K562 (cell line): ENCODE data around the gene REEP6.
"Not testable (repeated sequence)": the region's sequence is repeated elsewhere in the genome, so short reads cannot be mapped to it uniquely, and the experiment has no call there.

ENCODE experiments used
- CHD2 ChIP-seq: IDR thresholded peaks from 2 replicates; pipeline ENCODE4 v1.6.1; 2011; ENCODE audit warnings: low read depth, low read length
- CTCF ChIP-seq, 3 experiments: IDR thresholded peaks in 2 of 3; conservative IDR thresholded peaks in 1 of 3; 2 replicates each; pipeline ENCODE4 v1.5.1; 2011 to 2012; ENCODE audit warnings: low read length in 3 of 3, mild to moderate bottlenecking in 3 of 3, control low read depth in 2 of 3, improper control_type of control experiment in 1 of 3, inconsistent platforms in 1 of 3, low read depth in 1 of 3, mixed read lengths in 1 of 3, moderate library complexity in 1 of 3; ENCODE audit not compliant: insufficient read depth in 2 of 3
- ETS1 ChIP-seq: conservative IDR thresholded peaks from 2 replicates; pipeline ENCODE4 v1.6.1; 2011; ENCODE audit warnings: low read depth, mild to moderate bottlenecking, low read length; ENCODE audit not compliant: control insufficient read depth
- SIN3A ChIP-seq, 2 experiments: fragments of 150-350 bp in 1 of 2; IDR thresholded peaks; 2 replicates each; pipeline ENCODE4 v1.6.1; 2011 to 2016; ENCODE audit warnings: borderline replicate concordance in 2 of 2, low read depth in 2 of 2, low read length in 2 of 2, mild to moderate bottlenecking in 2 of 2, moderate library complexity in 2 of 2; ENCODE audit not compliant: control insufficient read depth in 1 of 2
- SRF ChIP-seq, 2 experiments: fragments of 250-450, 450-650 bp in 1 of 2; sonication (Bioruptor Pico) in 1 of 2; sonication (generic) in 1 of 2; formaldehyde crosslinking; IDR thresholded peaks; 2 replicates each; pipeline versions ENCODE4 v1.5.0 to v1.5.1; 2020 to 2022; ENCODE audit warnings: mild to moderate bottlenecking in 1 of 2, missing genetic modification reagents in 1 of 2
- ZMIZ1 ChIP-seq, 2 experiments: fragments of 150-350 bp in 1 of 2; IDR thresholded peaks; 2 replicates each; pipeline ENCODE4 v1.6.1; 2012 to 2016; ENCODE audit warnings: low read depth in 2 of 2, low read length in 2 of 2, mild to moderate bottlenecking in 1 of 2, moderate library complexity in 1 of 2
- ZNF133 ChIP-seq: fragments of 250-450 bp; sonication (Bioruptor Pico); IDR thresholded peaks from 2 replicates; pipeline ENCODE4 v1.4.0; 2020; ENCODE audit warnings: mild to moderate bottlenecking
- ZNF398 ChIP-seq: fragments of 250-450 bp; sonication (Bioruptor Pico); IDR thresholded peaks from 2 replicates; pipeline ENCODE4 v1.8.0; 2021; ENCODE audit warnings: moderate library complexity, mild to moderate bottlenecking, inconsistent platforms
- ZNF77 ChIP-seq: fragments of 250-450 bp; sonication (Bioruptor Pico); IDR thresholded peaks from 2 replicates; pipeline ENCODE4 v1.5.0; 2020
- ZNF830 ChIP-seq: fragments of 250-450 bp; sonication (Bioruptor Pico); IDR thresholded peaks from 2 replicates; pipeline ENCODE4 v1.5.0; 2021; ENCODE audit warnings: mild to moderate bottlenecking
- TF ChIP-seq, protein P1 (sequence below): fragments of 450-650 bp; IDR thresholded peaks from 2 replicates; pipeline ENCODE4 v1.6.1; 2016; ENCODE audit warnings: low read depth, mild to moderate bottlenecking, moderate library complexity
- TF ChIP-seq, protein P2 (sequence below), 2 experiments: fragments of 450-650 bp in 1 of 2; sonication (generic) in 1 of 2; formaldehyde crosslinking in 1 of 2; IDR thresholded peaks in 1 of 2; conservative IDR thresholded peaks in 1 of 2; 2 replicates each; pipeline versions ENCODE4 v1.6.1 to v1.8.1; 2016 to 2023; ENCODE audit warnings: mild to moderate bottlenecking in 2 of 2, moderate library complexity in 2 of 2, inconsistent platforms in 1 of 2, missing genetic modification reagents in 1 of 2
- TF ChIP-seq, protein P3 (sequence below): IDR thresholded peaks from 3 replicates; pipeline ENCODE4 v1.6.1; 2011; ENCODE audit warnings: borderline replicate concordance, mild to moderate bottlenecking; ENCODE audit not compliant: insufficient read length, insufficient read depth

DNA sequence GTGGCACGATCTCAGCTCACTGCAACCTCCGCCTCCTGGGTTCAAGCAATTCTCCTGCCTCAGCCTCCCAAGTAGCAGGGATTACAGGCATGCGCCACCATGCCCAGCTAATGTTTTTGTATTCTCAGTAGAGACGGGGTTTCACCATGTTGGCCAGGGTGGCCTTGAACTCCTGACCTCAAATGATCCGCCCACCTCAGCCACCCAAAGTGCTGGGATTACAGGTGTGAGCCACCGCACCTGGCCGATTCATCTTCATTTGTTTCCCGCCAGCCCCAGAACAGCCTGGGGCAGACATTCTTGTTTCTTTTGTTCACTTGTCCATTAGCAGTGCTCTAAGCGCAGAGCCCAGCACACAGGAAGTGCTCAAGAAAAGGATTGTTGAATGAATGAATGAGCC is 13.9 kb upstream of the REEP6 start:
- TF ChIP-seq, protein P1, sequence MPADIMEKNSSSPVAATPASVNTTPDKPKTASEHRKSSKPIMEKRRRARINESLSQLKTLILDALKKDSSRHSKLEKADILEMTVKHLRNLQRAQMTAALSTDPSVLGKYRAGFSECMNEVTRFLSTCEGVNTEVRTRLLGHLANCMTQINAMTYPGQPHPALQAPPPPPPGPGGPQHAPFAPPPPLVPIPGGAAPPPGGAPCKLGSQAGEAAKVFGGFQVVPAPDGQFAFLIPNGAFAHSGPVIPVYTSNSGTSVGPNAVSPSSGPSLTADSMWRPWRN: not testable (repeated sequence)
- TF ChIP-seq, protein P2, sequence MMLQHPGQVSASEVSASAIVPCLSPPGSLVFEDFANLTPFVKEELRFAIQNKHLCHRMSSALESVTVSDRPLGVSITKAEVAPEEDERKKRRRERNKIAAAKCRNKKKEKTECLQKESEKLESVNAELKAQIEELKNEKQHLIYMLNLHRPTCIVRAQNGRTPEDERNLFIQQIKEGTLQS (IDR thresholded peaks at IDR 0.05): not testable (repeated sequence)
- TF ChIP-seq, protein P2 (CRISPR knock-in tag; conservative IDR thresholded peaks at IDR 0.05): not testable (repeated sequence)
- not testable (repeated sequence) for TF ChIP-seq ZNF77 (CRISPR knock-in tag); ETS1; SRF (CRISPR knock-in tag; IDR thresholded peaks at IDR 0.05); CHD2; CTCF (IDR thresholded peaks at IDR 0.05 in 2 of 3, conservative IDR thresholded peaks at IDR 0.05 in 1 of 3; ENCODE audit: insufficient read depth in 2 of 3, low read depth in 1 of 3, low read length in 3 of 3); ZNF830 (CRISPR knock-in tag); ZMIZ1 (IDR thresholded peaks at IDR 0.05; ENCODE audit: low read depth in 2 of 2, low read length in 2 of 2); ZNF398 (CRISPR knock-in tag); SIN3A (IDR thresholded peaks at IDR 0.05; ENCODE audit: borderline replicate concordance in 2 of 2, control insufficient read depth in 1 of 2, low read depth in 2 of 2, low read length in 2 of 2); ZNF133 (CRISPR knock-in tag)
- TF ChIP-seq, protein P3, sequence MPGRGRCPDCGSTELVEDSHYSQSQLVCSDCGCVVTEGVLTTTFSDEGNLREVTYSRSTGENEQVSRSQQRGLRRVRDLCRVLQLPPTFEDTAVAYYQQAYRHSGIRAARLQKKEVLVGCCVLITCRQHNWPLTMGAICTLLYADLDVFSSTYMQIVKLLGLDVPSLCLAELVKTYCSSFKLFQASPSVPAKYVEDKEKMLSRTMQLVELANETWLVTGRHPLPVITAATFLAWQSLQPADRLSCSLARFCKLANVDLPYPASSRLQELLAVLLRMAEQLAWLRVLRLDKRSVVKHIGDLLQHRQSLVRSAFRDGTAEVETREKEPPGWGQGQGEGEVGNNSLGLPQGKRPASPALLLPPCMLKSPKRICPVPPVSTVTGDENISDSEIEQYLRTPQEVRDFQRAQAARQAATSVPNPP: not testable (repeated sequence)
